HG03135 (cell line): Measurements from ENCODE around the gene ADAM23.
"Not testable (repeated sequence)": the region's sequence is repeated elsewhere in the genome, so short reads cannot be mapped to it uniquely, and the experiment has no call there.

Experiments used
- ATAC-seq: cut with Tn5 transposase; IDR thresholded peaks from one replicate; pipeline ENCODE4 v1.9.1; 2021; ENCODE audit warnings: mild to moderate bottlenecking, moderate library complexity; ENCODE audit not compliant: unreplicated experiment

Gene ADAM23

DNA sequence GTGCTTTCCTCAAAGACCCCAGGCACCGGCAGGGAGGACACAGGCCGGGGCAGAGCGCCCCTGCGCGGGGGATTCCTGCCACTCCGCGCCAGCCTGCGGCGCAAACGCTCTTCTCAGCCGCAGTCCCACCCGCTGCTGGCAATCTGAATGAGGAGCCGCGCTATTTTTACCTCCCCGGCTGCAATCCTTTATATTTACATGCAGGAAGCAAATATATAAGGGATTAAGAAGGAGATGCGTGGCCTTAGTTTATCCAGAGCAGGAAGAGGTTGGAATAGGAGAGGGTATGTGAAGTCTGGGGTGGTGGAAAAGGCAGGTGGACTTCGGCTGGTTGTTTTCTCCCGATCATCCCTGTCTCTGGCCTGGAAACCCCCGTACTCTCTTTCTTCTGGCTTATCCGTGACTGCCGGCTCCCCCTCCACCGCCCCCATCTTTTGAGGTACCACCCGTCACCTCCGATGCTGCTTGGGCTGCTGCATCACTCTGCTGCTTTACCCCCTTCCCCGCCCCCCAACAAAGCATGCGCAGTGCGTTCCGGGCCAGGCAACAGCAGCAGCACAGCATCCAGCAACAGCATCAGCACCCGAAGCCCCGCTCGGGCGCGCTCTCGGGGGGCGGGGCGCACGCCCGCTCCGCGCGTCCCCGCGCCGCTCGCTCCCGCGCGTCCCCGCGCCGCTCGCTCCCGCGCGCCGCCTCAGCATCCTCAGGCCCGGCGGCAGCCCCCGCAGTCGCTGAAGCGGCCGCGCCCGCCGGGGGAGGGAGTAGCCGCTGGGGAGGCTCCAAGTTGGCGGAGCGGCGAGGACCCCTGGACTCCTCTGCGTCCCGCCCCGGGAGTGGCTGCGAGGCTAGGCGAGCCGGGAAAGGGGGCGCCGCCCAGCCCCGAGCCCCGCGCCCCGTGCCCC, at the start of gene ADAM23:
Gene ADAM23 (plus strand): TSS at position 700 of the 902 bp plus-strand sequence. CDS start 335 bp downstream, outside the sequence.
- ATAC-seq: no peak

DNA sequence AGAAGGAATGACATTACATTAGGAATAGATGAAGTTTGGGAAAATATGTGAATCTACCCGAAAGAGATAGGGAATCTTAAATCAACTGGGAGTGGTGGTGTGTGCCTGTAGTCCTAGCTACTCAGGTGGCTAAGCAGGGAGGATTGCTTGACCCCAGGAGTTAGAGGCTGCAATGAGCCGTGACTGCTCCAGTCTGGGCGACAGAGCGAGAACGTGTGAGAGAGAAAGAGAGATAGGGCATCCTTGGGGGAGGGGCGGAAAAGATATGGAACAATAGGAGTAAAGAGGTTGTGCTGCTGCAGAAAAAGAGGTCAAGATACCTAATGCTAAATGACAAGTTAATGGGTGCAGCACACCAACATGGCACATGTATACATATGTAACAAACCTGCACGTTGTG, 47.1 kb upstream of the ADAM23 start:
- no peak for ATAC-seq

- not testable (repeated sequence) for ATAC-seq
Observed at GRCh38 chr2:206402956-206403569, 40.3 kb upstream of the ADAM23 start.

DNA sequence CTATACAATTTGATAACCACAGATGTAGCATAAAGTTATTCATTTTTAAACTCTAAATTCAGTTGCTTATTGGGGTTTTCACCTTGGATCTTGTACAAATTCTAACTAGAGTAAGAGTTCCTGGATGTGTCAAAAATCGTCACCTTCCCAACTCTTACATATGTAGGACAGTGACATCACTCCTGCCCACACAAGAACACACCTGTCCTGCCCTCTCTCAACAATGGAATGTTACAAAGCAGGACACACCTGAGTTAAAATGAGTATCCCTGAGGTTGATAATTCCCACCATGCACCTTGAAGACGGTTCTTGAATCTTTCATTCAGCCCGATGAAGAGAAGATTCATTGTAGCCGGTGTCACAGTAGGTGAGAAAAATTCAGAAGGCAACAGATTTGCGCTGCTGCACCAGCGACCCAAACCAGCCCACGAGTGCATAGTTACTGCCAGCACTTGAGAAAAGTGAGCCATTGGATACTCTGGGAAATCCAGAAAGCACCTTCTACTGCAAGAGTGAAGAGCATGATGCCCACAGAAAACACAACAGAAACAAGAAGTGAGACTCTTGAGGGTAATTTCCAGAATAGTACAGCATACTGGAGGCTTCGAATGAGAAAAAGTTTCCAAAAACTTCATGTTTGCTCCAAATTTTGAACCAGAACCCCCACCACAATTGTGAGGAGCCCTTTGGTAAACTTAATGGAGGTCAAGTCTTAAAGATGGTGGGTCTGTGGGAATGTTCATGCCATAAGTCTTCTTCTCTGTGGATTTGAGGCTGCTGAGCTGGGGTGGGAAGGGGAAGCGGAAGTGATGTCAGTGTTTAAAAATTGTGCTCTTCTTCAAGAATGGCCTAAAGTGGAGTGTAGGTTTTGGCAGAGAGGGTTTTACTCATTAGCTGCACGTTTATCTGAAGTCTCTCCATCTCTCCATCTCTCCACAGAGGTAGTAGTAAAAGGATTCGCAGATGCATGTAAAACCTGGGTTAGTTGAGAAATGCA, 34.7 kb upstream of the ADAM23 start:
- ATAC-seq: peak; percentile 65

GRCh38 chr2:206410714-206411113, 32.6 kb upstream of the ADAM23 start:
- ATAC-seq: no peak

GRCh38 chr2:206415618-206416243, 27.6 kb upstream of the ADAM23 start:
- ATAC-seq: no peak

- ATAC-seq: no peak
Observed at GRCh38 chr2:206418968-206419367, 24.4 kb upstream of the ADAM23 start.

DNA sequence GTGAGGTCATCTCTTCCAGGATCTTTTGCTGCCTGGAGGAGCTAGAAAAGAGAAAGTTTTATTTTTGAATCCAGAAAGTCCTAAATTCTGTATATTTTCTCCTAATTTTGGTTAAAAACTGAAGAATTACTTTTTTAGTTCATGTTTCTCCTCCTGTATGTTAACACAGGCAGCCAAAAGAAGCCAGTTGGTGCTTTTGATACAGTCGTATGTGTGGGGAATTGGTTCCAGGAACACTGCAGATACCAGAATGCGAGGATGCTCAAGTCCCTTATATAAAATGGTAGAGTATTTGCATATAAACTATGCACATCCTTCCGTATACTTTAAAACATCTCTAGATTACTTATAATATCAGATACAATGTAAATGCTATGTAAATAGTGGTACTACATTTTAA, 22.6 kb upstream of the ADAM23 start:
- no peak for ATAC-seq

- ATAC-seq: no peak
Observed at GRCh38 chr2:206422493-206422892, 20.8 kb upstream of the ADAM23 start.

- no peak for ATAC-seq
Observed at GRCh38 chr2:206423147-206423546, 20.2 kb upstream of the ADAM23 start.

GRCh38 chr2:206424134-206424533, 19.2 kb upstream of the ADAM23 start:
- no peak for ATAC-seq

DNA sequence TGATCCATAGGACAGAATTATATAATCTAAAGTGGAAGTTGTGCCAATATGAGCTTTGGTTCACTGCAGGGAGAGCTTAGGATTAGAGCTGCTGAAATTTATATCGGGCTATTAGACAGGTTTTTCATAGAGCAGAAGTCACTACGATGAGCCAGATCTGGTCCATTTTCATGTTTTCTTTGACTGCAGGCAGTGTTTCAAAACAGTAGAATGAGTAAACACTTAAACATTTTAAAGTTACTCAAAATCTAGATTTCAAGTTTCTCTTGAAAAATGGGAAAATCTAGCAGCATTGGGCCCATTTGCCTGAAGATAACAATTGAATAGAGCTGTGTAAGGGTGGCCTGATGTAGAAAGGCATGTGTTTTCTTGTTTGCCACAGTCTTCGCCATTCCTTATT, 14.5 kb upstream of the ADAM23 start:
- ATAC-seq: no peak

GRCh38 chr2:206430452-206430851, 12.9 kb upstream of the ADAM23 start:
- ATAC-seq: no peak

DNA sequence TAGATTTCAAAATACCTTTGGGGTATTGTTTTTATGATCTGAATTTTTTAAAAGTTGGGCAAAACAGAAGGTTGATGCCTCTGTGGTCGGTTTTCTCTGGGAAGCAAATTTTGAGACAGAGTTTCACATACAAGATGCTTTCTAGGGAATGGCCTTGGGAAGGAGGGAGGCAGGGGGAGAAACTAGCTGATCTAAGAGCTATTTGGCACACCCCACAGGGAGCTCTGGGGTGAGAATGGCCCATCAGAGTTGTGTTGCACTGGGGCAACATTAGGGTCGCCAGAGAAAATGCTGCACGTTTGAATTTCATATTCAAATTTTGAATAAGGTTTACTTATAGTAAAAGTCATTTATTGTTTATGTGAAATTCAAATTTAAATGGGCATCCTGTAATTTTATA, 11.9 kb upstream of the ADAM23 start:
- ATAC-seq: no peak

- ATAC-seq: no peak
Observed at GRCh38 chr2:206432193-206433082, 10.9 kb upstream of the ADAM23 start.

DNA sequence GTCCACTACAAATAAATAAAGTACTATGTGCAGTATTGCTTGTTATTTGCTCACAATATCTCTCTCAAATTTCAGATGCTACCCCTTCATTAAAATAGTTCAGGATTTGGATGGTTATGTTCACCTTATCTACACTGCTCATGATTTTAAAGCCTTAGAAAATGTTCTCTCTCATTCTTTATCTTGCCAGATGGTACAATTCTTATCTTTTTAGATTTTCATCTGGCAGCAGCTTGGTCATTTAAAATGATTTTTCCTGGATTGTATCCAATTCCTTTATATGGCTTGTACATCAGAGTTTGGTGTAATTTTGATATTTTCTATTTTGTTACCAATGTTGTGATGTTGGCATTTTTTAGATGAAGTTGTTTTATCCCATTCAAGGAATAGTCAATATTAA, 10.1 kb upstream of the ADAM23 start:
- ATAC-seq: no peak

DNA sequence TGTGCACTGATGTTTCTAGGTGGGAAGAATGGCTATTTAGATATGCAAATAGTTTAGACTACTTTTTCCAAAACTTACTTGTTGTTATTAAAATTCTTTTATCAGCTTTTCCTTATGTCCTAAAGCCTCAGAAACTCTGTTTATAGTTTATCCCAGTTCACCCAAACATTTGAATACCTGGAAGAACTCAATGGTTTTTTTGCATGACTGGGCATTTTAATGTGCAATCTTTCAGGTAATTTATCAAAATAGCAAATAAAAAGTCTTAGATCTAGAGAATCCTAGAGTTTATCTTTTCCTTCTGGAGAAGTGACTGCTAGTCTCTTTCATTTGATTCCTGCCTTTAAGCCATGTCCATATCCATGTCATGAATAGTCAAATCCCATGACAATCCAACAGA, 9.6 kb upstream of the ADAM23 start:
- no peak for ATAC-seq

DNA sequence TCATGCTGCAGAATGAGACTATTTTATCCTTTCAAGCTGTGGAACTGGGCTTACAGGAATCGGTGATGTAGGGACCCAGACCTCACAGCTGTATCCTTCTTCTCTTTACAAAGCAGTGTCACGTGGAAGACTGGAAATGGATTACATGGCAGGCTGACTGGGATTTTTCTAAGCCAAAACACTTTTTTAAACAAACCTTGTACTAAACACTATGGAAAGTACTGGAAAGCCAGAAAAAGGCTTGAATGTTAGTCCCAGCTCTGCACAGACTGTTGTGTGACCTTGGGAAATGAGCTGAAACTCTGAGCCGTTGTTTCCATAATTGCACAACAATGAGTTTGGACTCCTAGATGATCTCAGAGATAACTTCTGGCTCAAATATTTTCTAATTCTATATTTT, 7.6 kb upstream of the ADAM23 start:
- ATAC-seq: no peak

GRCh38 chr2:206438196-206438724, 5.1 kb upstream of the ADAM23 start:
- ATAC-seq: no peak
